ENCODE results near the gene RNU7-1. TPM values are rescaled to one million over a fixed set of nuclear protein-coding genes. Genes with fewer than 3 reads are reported as not detected.

Gene RNU7-1
- total RNA-seq, 1 donor from 2014 or later, result not detected

DNA sequence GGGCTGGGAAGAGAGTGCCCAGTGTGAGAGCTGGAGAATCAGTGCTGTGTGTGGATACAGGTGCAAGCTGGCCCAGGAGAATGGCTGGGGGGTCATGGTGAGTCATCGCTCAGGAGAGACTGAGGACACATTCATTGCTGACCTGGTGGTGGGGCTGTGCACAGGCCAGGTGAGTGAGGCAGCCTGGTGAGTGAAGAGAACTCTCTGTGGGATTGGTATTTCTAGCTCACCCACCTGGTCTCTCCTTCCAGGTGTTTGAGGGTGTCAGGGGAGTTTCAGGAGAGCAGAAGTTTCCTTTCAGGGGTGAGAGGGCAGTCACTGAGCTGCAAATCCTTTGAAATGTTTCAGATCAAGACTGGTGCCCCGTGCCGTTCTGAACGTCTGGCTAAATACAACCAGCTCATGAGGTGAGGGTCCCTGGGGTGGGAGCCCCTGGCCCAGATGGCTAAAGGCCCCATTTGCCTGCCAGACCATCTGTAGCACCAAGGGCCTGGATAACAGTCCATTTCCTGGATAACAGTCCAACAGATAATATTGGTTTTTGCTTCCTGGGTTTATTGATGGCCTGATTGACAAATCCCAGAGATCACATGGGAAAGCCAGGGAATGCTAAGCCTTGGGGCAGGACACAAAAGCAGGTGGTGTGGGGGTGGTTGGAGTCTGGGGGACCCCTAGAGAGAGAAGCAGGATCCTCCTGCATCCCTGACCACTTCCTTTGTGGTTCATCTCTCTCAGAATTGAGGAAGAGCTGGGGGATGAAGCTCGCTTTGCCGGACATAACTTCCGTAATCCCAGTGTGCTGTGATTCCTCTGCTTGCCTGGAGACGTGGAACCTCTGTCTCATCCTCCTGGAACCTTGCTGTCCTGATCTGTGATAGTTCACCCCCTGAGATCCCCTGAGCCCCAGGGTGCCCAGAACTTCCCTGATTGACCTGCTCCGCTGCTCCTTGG is 21.3 kb upstream of the RNU7-1 start:
- peaks cover 50% of the 10 kb centered on the region for H3K4me1 Mint-ChIP-seq

DNA sequence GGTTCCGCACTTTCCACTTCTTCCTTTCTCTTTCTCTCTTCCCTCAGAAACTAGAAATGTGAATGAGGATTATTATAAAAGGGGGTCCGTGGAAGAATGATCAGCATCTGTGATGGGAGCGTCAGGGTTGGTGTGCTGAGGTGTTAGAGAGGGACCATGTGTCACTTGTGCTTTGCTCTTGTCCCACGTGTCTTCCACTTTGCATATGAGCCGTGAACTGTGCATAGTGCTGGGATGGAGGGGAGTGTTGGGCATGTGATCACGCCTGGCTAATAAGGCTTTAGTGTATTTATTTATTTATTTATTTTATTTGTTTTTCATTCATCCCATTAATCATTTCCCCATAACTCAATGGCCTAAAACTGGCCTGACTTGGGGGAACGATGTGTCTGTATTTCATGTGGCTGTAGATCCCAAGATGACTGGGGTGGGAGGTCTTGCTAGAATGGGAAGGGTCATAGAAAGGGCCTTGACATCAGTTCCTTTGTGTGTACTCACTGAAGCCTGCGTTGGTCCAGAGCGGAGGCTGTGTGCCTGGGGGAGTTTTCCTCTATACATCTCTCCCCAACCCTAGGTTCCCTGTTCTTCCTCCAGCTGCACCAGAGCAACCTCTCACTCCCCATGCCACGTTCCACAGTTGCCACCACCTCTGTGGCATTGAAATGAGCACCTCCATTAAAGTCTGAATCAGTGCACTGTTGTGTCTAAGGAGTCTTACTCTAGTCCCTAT is 20.4 kb upstream of the RNU7-1 start:
- Mint-ChIP-seq H3K36me3 (ENCODE audit: low read depth) (peaks cover 3% of the 10 kb centered on the region), H3K4me3 (peak overlapping the region; percentile 94), H3K4me1 (peaks cover 50% of the 10 kb centered on the region), H3K27ac (ENCODE audit: unreplicated experiment) (no peak overlapping the region), H3K9me3 (no peaks in the 10 kb centered on the region), H3K27me3 (ENCODE audit: low read depth) (no peaks in the 10 kb centered on the region)
- no peak for DNase-seq (ENCODE audit: low read depth, low spot score)
- TF ChIP-seq, protein P1, sequence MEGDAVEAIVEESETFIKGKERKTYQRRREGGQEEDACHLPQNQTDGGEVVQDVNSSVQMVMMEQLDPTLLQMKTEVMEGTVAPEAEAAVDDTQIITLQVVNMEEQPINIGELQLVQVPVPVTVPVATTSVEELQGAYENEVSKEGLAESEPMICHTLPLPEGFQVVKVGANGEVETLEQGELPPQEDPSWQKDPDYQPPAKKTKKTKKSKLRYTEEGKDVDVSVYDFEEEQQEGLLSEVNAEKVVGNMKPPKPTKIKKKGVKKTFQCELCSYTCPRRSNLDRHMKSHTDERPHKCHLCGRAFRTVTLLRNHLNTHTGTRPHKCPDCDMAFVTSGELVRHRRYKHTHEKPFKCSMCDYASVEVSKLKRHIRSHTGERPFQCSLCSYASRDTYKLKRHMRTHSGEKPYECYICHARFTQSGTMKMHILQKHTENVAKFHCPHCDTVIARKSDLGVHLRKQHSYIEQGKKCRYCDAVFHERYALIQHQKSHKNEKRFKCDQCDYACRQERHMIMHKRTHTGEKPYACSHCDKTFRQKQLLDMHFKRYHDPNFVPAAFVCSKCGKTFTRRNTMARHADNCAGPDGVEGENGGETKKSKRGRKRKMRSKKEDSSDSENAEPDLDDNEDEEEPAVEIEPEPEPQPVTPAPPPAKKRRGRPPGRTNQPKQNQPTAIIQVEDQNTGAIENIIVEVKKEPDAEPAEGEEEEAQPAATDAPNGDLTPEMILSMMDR (conservative IDR thresholded peaks at IDR 0.05), result no peak

More for the DNA sequence above, 21.3 kb upstream of the RNU7-1 start:
- Mint-ChIP-seq H3K27ac (ENCODE audit: unreplicated experiment) (no peak overlapping the region), H3K36me3 (ENCODE audit: low read depth) (peaks cover 3% of the 10 kb centered on the region), H3K27me3 (ENCODE audit: low read depth) (no peaks in the 10 kb centered on the region), H3K4me3 (peak overlapping the region; percentile 34), H3K9me3 (no peaks in the 10 kb centered on the region)
- DNase-seq (ENCODE audit: low read depth, low spot score), result no peak
- TF ChIP-seq, protein P1 (conservative IDR thresholded peaks at IDR 0.05), result no peak

DNA sequence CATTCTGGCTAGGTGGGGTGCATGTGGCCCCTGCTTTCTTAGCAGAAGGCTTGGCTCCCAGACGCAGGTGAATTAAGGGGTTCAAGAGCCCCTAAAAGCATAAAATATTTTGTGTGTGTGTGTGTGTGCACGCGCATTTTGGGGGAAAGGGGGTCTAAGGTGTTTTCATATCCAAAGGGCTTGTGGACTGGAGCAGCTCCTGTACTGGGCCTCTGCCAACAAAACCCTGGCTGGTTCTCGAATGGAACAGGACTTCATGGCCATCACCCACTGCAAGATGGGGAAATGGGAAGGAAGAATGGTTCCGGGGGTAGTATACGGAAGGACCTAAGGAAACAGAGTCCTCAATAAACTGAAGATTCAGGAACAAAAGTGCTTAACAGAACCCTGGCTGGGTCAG is 19.8 kb upstream of the RNU7-1 start:
- peaks cover 54% of the 10 kb centered on the region for H3K4me1 Mint-ChIP-seq
- peak overlapping the region; percentile 96 for H3K27ac Mint-ChIP-seq (ENCODE audit: unreplicated experiment)
- TF ChIP-seq, protein P1 (conservative IDR thresholded peaks at IDR 0.05), result no peak
- no peak for DNase-seq (ENCODE audit: low read depth, low spot score)
- peak overlapping the region; percentile 94 for H3K4me3 Mint-ChIP-seq
- H3K27me3 Mint-ChIP-seq (ENCODE audit: low read depth), result no peaks in the 10 kb centered on the region
- peaks cover 3% of the 10 kb centered on the region for H3K36me3 Mint-ChIP-seq (ENCODE audit: low read depth)
- H3K9me3 Mint-ChIP-seq, result no peaks in the 10 kb centered on the region

DNA sequence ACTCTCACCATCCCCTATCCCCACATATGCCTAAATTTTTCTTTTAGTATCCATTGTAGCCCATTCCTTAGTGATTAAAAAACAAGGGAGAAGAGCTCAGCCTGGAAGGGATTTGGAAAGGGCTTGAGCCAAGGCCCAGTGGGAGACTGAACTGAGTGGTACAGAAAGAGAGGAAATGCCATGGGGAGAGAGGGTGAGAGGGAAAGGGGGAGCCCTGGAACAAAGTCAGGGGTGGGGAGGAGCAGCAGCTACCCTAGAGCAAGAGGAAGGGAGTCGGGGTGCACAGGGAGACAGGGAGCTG is 18.4 kb upstream of the RNU7-1 start:
- Mint-ChIP-seq H3K36me3 (ENCODE audit: low read depth) (peaks cover 3% of the 10 kb centered on the region), H3K4me3 (peak overlapping the region; percentile 94), H3K9me3 (no peaks in the 10 kb centered on the region), H3K27ac (ENCODE audit: unreplicated experiment) (peak overlapping the region; percentile 96), H3K4me1 (peaks cover 63% of the 10 kb centered on the region), H3K27me3 (ENCODE audit: low read depth) (no peaks in the 10 kb centered on the region)
- DNase-seq (ENCODE audit: low read depth, low spot score), result no peak
- TF ChIP-seq, protein P1 (conservative IDR thresholded peaks at IDR 0.05), result no peak

DNA sequence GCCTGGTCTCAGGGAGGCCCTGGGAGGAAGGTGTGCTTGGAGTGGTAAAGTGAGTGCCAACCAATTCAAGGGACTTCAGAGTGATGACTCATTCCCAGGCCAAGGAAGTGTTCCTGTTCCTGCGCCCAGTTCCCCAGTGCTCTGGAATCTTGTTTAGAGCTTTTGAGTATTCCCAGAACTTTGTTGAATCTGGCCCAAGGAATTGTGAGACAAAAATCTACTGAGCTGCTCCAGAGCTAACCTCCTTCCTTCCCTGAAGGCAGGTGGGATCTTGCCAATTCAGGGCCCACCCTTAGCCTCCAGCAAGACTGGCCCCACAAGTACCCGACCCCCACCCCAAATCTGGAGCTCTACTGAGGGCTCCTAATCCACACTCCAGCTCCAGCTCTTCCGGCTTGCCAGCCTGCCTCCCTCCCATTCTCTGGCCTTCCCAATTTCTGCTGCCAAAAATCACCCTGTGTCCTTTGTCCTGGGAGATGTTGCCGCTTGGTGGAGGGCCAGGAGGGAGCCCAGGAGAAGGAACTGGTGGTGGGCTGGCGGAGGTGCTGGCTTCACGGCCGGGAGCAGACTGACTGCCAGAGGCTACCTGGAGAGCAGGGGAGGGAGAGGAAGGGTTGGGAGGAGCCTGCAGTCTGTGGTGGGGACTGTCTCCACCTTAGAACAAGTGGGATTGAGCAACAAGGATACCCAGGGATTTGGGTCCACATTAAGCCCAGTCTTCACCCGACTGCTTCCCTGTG is 17.9 kb upstream of the RNU7-1 start:
- H3K36me3 Mint-ChIP-seq (ENCODE audit: low read depth), result peaks cover 3% of the 10 kb centered on the region
- peak overlapping the region; percentile 94 for H3K4me3 Mint-ChIP-seq
- H3K27me3 Mint-ChIP-seq (ENCODE audit: low read depth), result no peaks in the 10 kb centered on the region
- H3K9me3 Mint-ChIP-seq, result no peaks in the 10 kb centered on the region
- TF ChIP-seq, protein P1 (conservative IDR thresholded peaks at IDR 0.05), result no peak
- peak overlapping the region; percentile 96 for H3K27ac Mint-ChIP-seq (ENCODE audit: unreplicated experiment)
- no peak for DNase-seq (ENCODE audit: low read depth, low spot score)
- peaks cover 66% of the 10 kb centered on the region for H3K4me1 Mint-ChIP-seq
